WERI-Rb-1 (cell line): ENCODE measurements around the gene TENM3.

ENCODE experiments used
- DNase-seq: peaks from one replicate; pipeline ENCODE4 v3.0.0-alpha.2; 2020
- H3K27ac ChIP-seq: fragments of 250-450 bp; sonication (Bioruptor Pico); 2 replicates; pipeline ENCODE4 v1.5.1; 2020; ENCODE audit warnings: mild to moderate bottlenecking, moderate library complexity
- H3K27me3 ChIP-seq: fragments of 250-450 bp; sonication (Bioruptor Pico); 2 replicates; pipeline ENCODE4 v1.5.1; 2021; ENCODE audit warnings: mild to moderate bottlenecking, low read depth, moderate library complexity; ENCODE audit not compliant: insufficient read depth, severe bottlenecking
- H3K36me3 ChIP-seq: fragments of 250-450 bp; sonication (Bioruptor Pico); 2 replicates; pipeline ENCODE4 v1.5.1; 2020; ENCODE audit warnings: mild to moderate bottlenecking, moderate library complexity
- H3K4me3 ChIP-seq: 2 replicates; pipeline ENCODE4 v1.5.1; 2011; ENCODE audit warnings: low read depth, mild to moderate bottlenecking, control low read depth, low read length
- H3K9me3 ChIP-seq: fragments of 250-450 bp; sonication (Bioruptor Pico); 2 replicates; pipeline ENCODE4 v1.5.1; 2021; ENCODE audit warnings: mild to moderate bottlenecking, moderate library complexity; ENCODE audit not compliant: severe bottlenecking
- TF ChIP-seq, protein P1 (sequence below): IDR thresholded peaks from 2 replicates; pipeline ENCODE4 v1.5.1; 2011; ENCODE audit warnings: low read depth, mild to moderate bottlenecking, control low read depth, inconsistent platforms, low read length

TENM3 gene

DNA sequence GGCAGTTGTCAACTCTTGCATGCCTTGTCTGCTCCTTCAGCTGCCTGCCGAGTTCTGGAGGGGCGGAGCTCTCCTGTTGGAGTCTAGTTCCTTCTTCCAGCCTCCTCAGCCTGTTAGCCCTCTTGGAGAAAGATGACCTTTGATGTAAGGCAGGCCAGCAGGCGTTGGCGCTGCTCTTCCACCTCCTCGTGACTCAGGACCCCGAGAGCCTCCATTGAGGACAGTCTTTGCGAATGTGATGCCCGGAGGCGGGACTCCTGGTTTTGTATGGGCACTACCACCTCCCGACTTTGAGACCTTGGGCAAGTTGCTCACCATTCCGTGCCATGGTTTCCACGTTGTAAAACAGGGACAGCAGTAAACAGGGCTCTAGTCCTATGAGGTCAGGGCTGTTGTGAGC lies 108.3 kb downstream of the TENM3 start:
- Histone ChIP-seq H3K27ac (no peak overlapping the region), H3K27me3 (no peaks in the 10 kb centered on the region), H3K36me3 (no peaks in the 10 kb centered on the region), H3K4me3 (no peak overlapping the region), H3K9me3 (no peaks in the 10 kb centered on the region)
- no peak for DNase-seq
- TF ChIP-seq, protein P1, sequence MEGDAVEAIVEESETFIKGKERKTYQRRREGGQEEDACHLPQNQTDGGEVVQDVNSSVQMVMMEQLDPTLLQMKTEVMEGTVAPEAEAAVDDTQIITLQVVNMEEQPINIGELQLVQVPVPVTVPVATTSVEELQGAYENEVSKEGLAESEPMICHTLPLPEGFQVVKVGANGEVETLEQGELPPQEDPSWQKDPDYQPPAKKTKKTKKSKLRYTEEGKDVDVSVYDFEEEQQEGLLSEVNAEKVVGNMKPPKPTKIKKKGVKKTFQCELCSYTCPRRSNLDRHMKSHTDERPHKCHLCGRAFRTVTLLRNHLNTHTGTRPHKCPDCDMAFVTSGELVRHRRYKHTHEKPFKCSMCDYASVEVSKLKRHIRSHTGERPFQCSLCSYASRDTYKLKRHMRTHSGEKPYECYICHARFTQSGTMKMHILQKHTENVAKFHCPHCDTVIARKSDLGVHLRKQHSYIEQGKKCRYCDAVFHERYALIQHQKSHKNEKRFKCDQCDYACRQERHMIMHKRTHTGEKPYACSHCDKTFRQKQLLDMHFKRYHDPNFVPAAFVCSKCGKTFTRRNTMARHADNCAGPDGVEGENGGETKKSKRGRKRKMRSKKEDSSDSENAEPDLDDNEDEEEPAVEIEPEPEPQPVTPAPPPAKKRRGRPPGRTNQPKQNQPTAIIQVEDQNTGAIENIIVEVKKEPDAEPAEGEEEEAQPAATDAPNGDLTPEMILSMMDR, result no peak

DNA sequence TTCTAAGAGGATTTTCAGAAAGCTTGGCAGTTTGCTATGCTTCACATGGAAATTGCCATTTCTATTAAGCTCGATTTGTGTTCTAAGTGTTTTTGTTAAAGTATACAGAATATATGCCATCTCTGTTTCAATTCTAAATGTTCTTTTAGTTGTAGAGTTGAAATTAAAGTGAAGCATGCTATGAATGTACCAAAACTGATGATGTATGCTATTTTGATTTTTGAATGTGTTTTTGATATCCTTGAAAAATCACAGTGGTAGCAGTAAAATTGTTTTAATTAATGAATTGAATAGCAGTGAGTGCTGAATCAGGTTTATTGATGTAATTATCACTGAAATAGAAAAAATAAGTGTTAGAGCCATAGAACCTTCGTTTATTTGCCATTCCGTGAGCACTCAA lies 110.9 kb downstream of the TENM3 start:
- Histone ChIP-seq H3K9me3 (no peaks in the 10 kb centered on the region), H3K27me3 (no peaks in the 10 kb centered on the region), H3K27ac (no peak overlapping the region), H3K36me3 (no peaks in the 10 kb centered on the region), H3K4me3 (no peak overlapping the region)
- DNase-seq, result no peak
- TF ChIP-seq, protein P1, result no peak

DNA sequence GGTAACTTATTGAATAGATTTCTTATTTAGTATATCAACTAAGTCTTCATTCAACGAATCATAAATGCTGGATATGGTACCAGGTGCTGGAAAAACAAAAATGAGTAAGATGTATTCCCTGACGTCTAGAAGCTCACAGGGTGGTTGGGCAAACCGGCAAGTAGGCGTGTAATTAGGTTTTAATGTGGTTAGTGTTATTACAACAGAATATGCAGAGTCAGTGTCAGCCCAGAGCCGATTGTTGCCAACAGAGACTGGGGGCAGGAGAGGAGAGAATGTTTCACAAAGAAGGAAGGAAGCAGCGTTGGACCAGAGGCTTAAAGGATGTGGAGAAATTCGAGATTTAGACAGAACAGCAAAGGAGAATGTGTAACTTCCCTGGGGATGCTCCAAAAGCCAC lies 111.7 kb downstream of the TENM3 start:
- TF ChIP-seq, protein P1, result no peak
- no peaks in the 10 kb centered on the region for H3K36me3 ChIP-seq
- no peak overlapping the region for H3K4me3 ChIP-seq
- no peak for DNase-seq
- no peaks in the 10 kb centered on the region for H3K9me3 ChIP-seq
- no peak overlapping the region for H3K27ac ChIP-seq
- H3K27me3 ChIP-seq, result no peaks in the 10 kb centered on the region

DNA sequence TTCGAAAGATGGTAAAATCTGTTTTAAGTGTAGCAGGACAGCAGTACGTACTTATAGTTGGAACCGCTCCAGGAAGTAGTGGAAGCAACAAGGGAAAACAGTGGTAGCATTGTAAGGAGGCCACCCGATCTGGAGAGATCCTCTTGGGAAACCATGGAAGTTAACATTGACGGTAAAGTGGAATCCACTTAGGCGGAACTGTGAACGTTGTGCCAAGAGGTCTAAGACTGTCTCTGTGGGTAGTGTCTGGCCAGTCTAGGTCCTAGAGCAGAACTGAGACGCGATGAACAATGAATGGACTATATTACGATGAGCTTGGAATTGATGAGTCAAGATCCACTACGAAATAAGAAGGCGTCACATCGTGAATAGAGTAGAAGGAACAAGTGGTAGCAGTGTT lies 124.0 kb downstream of the TENM3 start:
- TF ChIP-seq, protein P1, result no peak
- no peak overlapping the region for H3K27ac ChIP-seq
- peaks cover 3% of the 10 kb centered on the region for H3K9me3 ChIP-seq
- DNase-seq, result no peak
- no peak overlapping the region for H3K4me3 ChIP-seq
- no peaks in the 10 kb centered on the region for H3K27me3 ChIP-seq
- H3K36me3 ChIP-seq, result no peaks in the 10 kb centered on the region

DNA sequence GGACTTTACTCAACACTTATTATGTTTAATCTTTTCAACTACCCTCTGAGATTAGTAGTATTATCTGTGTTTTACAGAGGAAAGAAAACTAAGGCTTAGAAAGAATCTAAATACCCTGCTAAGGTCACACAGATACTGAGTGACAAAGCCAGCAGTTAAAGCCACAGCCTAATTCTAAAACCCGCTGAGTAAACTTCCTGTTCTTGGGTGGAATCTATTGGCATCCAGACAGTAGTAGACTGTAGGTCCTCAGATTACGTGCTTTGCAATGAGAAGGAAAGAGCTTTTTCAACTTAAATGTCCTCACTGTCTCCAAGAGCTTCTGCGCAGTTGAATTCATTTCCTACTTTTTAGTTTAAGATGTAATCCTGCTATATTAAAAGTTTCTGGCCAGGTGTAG lies 126.0 kb downstream of the TENM3 start:
- Histone ChIP-seq H3K36me3 (no peaks in the 10 kb centered on the region), H3K4me3 (no peak overlapping the region), H3K27me3 (no peaks in the 10 kb centered on the region), H3K27ac (no peak overlapping the region), H3K9me3 (no peaks in the 10 kb centered on the region)
- TF ChIP-seq, protein P1, result no peak
- no peak for DNase-seq

DNA sequence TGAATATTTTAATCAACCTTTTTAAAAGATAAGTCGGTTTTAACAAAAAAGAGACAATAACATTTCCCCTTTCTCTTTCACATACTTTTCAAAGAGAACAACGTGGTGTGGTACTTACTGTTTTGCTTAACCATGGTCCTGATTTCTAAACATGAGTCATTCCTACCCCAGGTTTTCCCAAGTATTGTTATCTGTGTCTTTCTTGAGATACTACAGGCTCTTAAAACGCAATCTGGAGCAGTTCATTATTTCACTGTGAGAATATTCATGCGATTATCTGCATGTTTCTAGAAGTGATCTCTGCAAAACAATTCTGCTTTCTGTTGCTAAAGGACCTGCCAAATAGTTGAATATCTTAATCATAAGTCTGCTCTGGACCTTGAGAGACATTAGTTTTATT lies 127.3 kb downstream of the TENM3 start:
- no peak for DNase-seq
- no peak overlapping the region for H3K27ac ChIP-seq
- no peaks in the 10 kb centered on the region for H3K27me3 ChIP-seq
- no peaks in the 10 kb centered on the region for H3K9me3 ChIP-seq
- H3K4me3 ChIP-seq, result no peak overlapping the region
- H3K36me3 ChIP-seq, result no peaks in the 10 kb centered on the region
- TF ChIP-seq, protein P1, result no peak
